Mesendoderm (in vitro differentiated cells): ENCODE measurements around the gene CBFA2T3.

Experiments used
- DNase-seq: peaks from one replicate; pipeline ENCODE4 v3.0.0; 2013
- H2AK5ac ChIP-seq: 2 replicates; pipeline ENCODE4 v1.6.1; 2013; ENCODE audit warnings: low read length, inconsistent platforms
- H2BK120ac ChIP-seq: 2 replicates; pipeline ENCODE4 v1.6.1; 2013; ENCODE audit warnings: low read depth, mild to moderate bottlenecking, low read length, moderate library complexity, mixed read lengths
- H2BK15ac ChIP-seq: replicated peaks from 2 replicates; pipeline ENCODE4 v1.6.1; 2013; ENCODE audit warnings: low read depth, mild to moderate bottlenecking, moderate library complexity
- H2BK5ac ChIP-seq: 2 replicates; pipeline ENCODE4 v1.6.1; 2013; ENCODE audit warnings: low read length, inconsistent platforms
- H3K18ac ChIP-seq: 2 replicates; pipeline ENCODE4 v1.6.1; 2013; ENCODE audit warnings: mild to moderate bottlenecking, low read length, mixed read lengths
- H3K23ac ChIP-seq: one replicate; pipeline ENCODE4 v1.6.1; 2013; ENCODE audit warnings: low read length
- H3K27ac ChIP-seq: 2 replicates; pipeline ENCODE4 v1.5.1; 2013; ENCODE audit warnings: low read depth, mild to moderate bottlenecking, inconsistent platforms, low read length, moderate library complexity
- H3K27me3 ChIP-seq: 2 replicates; pipeline ENCODE4 v1.6.1; 2013; ENCODE audit warnings: low read length, control low read depth, mild to moderate bottlenecking, inconsistent platforms; ENCODE audit not compliant: insufficient read depth, poor library complexity
- H3K36me3 ChIP-seq: 2 replicates; pipeline ENCODE4 v1.6.1; 2013; ENCODE audit warnings: low read length, inconsistent platforms; ENCODE audit not compliant: control insufficient read depth, insufficient read depth
- H3K4ac ChIP-seq: one replicate; pipeline ENCODE4 v1.6.1; 2013; ENCODE audit warnings: low read depth, mild to moderate bottlenecking, low read length, moderate library complexity
- H3K4me1 ChIP-seq: 2 replicates; pipeline ENCODE4 v1.6.1; 2013; ENCODE audit warnings: low read depth, low read length, inconsistent platforms; ENCODE audit not compliant: control insufficient read depth
- H3K4me2 ChIP-seq: 2 replicates; pipeline ENCODE4 v1.6.1; 2013; ENCODE audit warnings: low read length
- H3K4me3 ChIP-seq: 2 replicates; pipeline ENCODE4 v1.5.1; 2013; ENCODE audit warnings: mild to moderate bottlenecking, low read length
- H3K56ac ChIP-seq: one replicate; pipeline ENCODE4 v1.6.1; 2013; ENCODE audit warnings: low read length
- H3K79me1 ChIP-seq: 2 replicates; pipeline ENCODE4 v1.6.1; 2013; ENCODE audit warnings: low read length, inconsistent platforms
- H3K79me2 ChIP-seq: 2 replicates; pipeline ENCODE4 v1.6.1; 2013; ENCODE audit warnings: mild to moderate bottlenecking, low read length; ENCODE audit not compliant: control insufficient read depth, insufficient read depth
- H3K9ac ChIP-seq: 2 replicates; pipeline ENCODE4 v1.6.1; 2013; ENCODE audit warnings: low read length, inconsistent platforms
- H4K5ac ChIP-seq: one replicate; pipeline ENCODE4 v1.6.1; 2013; ENCODE audit warnings: low read length
- H4K8ac ChIP-seq: one replicate; pipeline ENCODE4 v1.6.1; 2013; ENCODE audit warnings: low read depth, mild to moderate bottlenecking, control low read depth, low read length, moderate library complexity
- WGBS: extraction: QIAGEN DNeasy Blood & Tissue Kit; methylation state at CpG from one replicate; pipeline ENCODE4 v1.1.7; 2013; ENCODE audit warnings: low lambda C conversion rate, missing lambda C conversion rate; ENCODE audit not compliant: insufficient coverage; ENCODE audit errors: extremely low coverage; 5-methylcytosine and 5-hydroxymethylcytosine counted together

Gene CBFA2T3

GRCh38 chr16:88974916-88975215 is 2.1 kb downstream of the CBFA2T3 start:
- Histone ChIP-seq H3K4me2 (no peak overlapping the region), H3K27ac (no peak overlapping the region), H3K4ac (no peak overlapping the region), H2BK5ac (no peak overlapping the region), H3K56ac (no peak overlapping the region), H3K4me1 (no peaks in the 10 kb centered on the region), H3K18ac (no peak overlapping the region), H3K4me3 (no peak overlapping the region), H2BK120ac (no peak overlapping the region), H2AK5ac (no peak overlapping the region), H3K79me2 (no peaks in the 10 kb centered on the region), H4K5ac (no peak overlapping the region), H2BK15ac (no peak overlapping the region), H3K23ac (no peak overlapping the region), H4K8ac (no peak overlapping the region), H3K27me3 (no peaks in the 10 kb centered on the region), H3K9ac (no peak overlapping the region), H3K79me1 (no peaks in the 10 kb centered on the region), H3K36me3 (no peaks in the 10 kb centered on the region)
- DNase-seq: no peak
- WGBS: no CpG with 5 or more reads among the region's 3 CpGs

- no peak overlapping the region for H3K56ac ChIP-seq
- H4K8ac ChIP-seq: no peak overlapping the region
- WGBS: no CpG with 5 or more reads among the region's 27 CpGs
- H3K79me1 ChIP-seq: no peaks in the 10 kb centered on the region
- no peak overlapping the region for H4K5ac ChIP-seq
- H3K27ac ChIP-seq: no peak overlapping the region
- H3K4me3 ChIP-seq: no peak overlapping the region
- H2BK120ac ChIP-seq: no peak overlapping the region
- H2AK5ac ChIP-seq: no peak overlapping the region
- no peak overlapping the region for H3K4me2 ChIP-seq
- no peak overlapping the region for H3K18ac ChIP-seq
- no peaks in the 10 kb centered on the region for H3K4me1 ChIP-seq
- no peak overlapping the region for H2BK5ac ChIP-seq
- no peak for DNase-seq
- H3K23ac ChIP-seq: no peak overlapping the region
- no peak overlapping the region for H3K9ac ChIP-seq
- no peak overlapping the region for H3K4ac ChIP-seq
- no peak overlapping the region for H2BK15ac ChIP-seq
- no peaks in the 10 kb centered on the region for H3K27me3 ChIP-seq
- H3K79me2 ChIP-seq: no peaks in the 10 kb centered on the region
- no peaks in the 10 kb centered on the region for H3K36me3 ChIP-seq
These were observed 2.7 kb downstream of the CBFA2T3 start for GRCh38 chr16:88974080-88974915.

DNA sequence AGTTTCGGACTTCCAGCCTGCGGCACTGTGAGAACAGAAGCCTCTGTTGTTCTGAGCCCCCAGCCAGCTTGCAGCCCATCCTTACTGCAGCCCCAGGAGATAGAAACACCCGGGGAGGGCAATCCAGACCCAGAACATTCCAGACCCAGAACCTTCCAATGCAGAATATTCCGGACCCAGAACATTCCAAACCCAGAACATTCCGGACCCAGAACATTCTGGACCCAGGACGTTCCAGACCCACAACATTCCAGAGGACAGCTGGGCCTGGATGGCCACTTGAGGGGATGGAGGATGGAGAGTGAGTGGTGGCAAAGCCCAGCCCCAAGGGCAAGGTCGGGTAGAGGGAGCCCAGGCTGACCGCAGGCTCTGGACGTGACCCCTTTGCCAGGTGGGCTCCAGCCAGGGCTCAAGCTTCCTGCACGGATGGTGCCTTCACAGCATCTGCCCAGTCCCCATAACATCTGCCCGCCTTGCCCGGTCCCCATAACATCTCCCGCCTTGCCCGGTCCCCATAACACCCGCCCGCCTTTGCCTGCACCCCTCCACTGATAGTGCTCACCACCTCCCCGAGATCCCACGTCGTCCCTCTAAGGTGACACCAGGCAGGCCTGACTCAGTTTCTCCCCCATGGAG is 3.5 kb downstream of the CBFA2T3 start:
- Histone ChIP-seq H4K8ac (no peak overlapping the region), H3K79me2 (no peaks in the 10 kb centered on the region), H3K9ac (no peak overlapping the region), H3K27ac (no peak overlapping the region), H3K4me3 (no peak overlapping the region), H3K18ac (no peak overlapping the region), H3K36me3 (no peaks in the 10 kb centered on the region), H3K4ac (no peak overlapping the region), H2BK15ac (no peak overlapping the region), H2BK120ac (no peak overlapping the region), H3K27me3 (no peaks in the 10 kb centered on the region), H2BK5ac (no peak overlapping the region), H3K23ac (no peak overlapping the region), H3K79me1 (no peaks in the 10 kb centered on the region), H4K5ac (no peak overlapping the region), H3K4me1 (no peaks in the 10 kb centered on the region), H3K4me2 (no peak overlapping the region), H2AK5ac (no peak overlapping the region), H3K56ac (no peak overlapping the region)
- DNase-seq: no peak
- no CpG with 5 or more reads among the region's 19 CpGs for WGBS

DNA sequence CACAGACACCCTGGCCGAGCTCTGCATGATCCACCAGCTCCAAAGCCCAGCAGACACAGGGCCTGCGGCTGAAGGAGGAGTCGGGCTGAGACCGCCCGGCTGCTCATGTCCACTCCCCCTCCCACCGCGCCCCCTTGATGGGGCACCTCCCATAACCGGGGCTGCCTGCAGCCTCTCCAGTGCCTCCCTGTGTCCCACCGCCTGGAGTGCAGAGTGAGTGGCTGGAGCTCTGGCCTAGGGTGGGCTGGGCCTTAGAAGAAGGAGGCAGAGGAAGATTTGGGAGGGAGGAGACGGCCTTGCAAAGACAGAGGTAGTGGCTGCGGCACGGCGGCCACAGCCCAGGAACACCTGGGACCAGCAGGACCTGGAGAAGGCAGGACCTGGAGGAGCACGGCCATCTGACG is 4.0 kb downstream of the CBFA2T3 start:
- Histone ChIP-seq H3K79me2 (no peaks in the 10 kb centered on the region), H4K5ac (no peak overlapping the region), H3K56ac (no peak overlapping the region), H3K27me3 (no peaks in the 10 kb centered on the region), H3K4me2 (no peak overlapping the region), H3K9ac (no peak overlapping the region), H3K18ac (no peak overlapping the region), H2BK15ac (no peak overlapping the region), H2BK5ac (no peak overlapping the region), H2BK120ac (no peak overlapping the region), H3K4me1 (no peaks in the 10 kb centered on the region), H3K27ac (no peak overlapping the region), H3K4me3 (no peak overlapping the region), H4K8ac (no peak overlapping the region), H2AK5ac (no peak overlapping the region), H3K4ac (no peak overlapping the region), H3K23ac (no peak overlapping the region), H3K79me1 (no peaks in the 10 kb centered on the region), H3K36me3 (no peaks in the 10 kb centered on the region)
- WGBS: no CpG with 5 or more reads among the region's 15 CpGs
- DNase-seq: peak; percentile 27

DNA sequence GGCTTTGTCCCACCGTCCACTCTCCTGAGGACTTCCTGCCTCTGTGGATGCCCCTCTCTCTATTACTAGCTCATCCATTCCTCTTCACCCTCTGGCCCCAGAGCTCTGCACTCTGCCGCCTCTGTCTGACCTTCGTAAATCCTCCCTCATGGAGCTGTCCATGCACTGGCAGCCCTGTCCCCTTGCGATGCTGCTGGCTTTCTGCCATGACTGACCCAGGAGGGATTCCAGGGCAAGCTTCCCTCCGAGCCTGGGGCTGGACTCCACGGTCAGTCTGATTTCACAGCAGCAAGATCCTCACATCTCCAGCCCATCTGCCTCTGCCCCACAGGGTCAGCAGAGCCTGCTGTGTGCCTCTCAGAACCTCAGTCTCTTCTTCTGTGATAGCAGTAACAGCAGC is 4.7 kb downstream of the CBFA2T3 start:
- Histone ChIP-seq H3K27ac (no peak overlapping the region), H4K5ac (no peak overlapping the region), H3K4ac (no peak overlapping the region), H3K27me3 (no peaks in the 10 kb centered on the region), H3K9ac (no peak overlapping the region), H3K36me3 (no peaks in the 10 kb centered on the region), H3K18ac (no peak overlapping the region), H3K79me2 (no peaks in the 10 kb centered on the region), H3K4me2 (no peak overlapping the region), H3K56ac (no peak overlapping the region), H3K4me1 (no peaks in the 10 kb centered on the region), H3K23ac (no peak overlapping the region), H2BK120ac (no peak overlapping the region), H2BK15ac (no peak overlapping the region), H4K8ac (no peak overlapping the region), H3K4me3 (no peak overlapping the region), H3K79me1 (no peaks in the 10 kb centered on the region), H2BK5ac (no peak overlapping the region), H2AK5ac (no peak overlapping the region)
- no peak for DNase-seq
- no CpG with 5 or more reads among the region's 6 CpGs for WGBS
